GM19463 (cell line): Measurements from ENCODE around the gene POGZ.

ENCODE experiments used
- ATAC-seq: cut with Tn5 transposase; IDR thresholded peaks from one replicate; pipeline ENCODE4 v1.9.1; 2021; ENCODE audit warnings: mild to moderate bottlenecking, moderate library complexity; ENCODE audit not compliant: unreplicated experiment

Gene POGZ, protein sequence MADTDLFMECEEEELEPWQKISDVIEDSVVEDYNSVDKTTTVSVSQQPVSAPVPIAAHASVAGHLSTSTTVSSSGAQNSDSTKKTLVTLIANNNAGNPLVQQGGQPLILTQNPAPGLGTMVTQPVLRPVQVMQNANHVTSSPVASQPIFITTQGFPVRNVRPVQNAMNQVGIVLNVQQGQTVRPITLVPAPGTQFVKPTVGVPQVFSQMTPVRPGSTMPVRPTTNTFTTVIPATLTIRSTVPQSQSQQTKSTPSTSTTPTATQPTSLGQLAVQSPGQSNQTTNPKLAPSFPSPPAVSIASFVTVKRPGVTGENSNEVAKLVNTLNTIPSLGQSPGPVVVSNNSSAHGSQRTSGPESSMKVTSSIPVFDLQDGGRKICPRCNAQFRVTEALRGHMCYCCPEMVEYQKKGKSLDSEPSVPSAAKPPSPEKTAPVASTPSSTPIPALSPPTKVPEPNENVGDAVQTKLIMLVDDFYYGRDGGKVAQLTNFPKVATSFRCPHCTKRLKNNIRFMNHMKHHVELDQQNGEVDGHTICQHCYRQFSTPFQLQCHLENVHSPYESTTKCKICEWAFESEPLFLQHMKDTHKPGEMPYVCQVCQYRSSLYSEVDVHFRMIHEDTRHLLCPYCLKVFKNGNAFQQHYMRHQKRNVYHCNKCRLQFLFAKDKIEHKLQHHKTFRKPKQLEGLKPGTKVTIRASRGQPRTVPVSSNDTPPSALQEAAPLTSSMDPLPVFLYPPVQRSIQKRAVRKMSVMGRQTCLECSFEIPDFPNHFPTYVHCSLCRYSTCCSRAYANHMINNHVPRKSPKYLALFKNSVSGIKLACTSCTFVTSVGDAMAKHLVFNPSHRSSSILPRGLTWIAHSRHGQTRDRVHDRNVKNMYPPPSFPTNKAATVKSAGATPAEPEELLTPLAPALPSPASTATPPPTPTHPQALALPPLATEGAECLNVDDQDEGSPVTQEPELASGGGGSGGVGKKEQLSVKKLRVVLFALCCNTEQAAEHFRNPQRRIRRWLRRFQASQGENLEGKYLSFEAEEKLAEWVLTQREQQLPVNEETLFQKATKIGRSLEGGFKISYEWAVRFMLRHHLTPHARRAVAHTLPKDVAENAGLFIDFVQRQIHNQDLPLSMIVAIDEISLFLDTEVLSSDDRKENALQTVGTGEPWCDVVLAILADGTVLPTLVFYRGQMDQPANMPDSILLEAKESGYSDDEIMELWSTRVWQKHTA (N-terminal part only)

DNA sequence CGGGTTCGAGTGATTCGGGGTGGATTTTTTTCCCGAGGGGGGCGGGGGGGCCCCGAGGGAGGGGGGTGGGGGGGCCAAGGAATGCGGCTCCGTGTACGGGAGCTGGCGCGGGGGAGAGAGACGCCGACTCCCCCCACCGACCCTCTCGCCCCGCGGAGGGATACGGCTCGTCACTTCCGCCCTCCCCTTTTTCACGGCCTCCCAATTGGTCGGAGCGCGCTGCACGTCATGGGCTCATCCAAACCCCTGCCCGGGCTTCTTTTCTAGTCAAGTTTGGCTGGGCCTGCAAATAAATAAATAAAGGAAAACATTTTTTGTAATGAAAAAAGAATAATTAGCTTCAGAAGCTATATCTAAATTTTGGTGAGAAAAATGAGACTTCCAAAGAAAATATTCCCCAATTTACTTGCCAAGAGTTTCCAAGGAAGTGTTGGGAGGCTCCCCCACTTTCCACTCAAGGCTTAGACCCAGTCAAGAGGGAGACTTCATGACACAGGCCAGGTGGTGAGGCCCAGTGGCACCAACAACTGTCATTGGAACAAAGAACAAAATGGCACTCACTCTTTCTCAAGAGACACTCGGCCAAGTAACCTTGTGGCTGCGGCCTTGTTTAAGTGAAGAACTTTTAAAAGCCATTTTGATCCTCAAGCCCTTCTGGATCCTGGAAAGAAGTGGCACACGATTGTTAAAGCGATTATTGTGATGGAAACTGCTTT, at the start of gene POGZ:
Gene POGZ (minus strand): TSS at position 164 of the 716 bp plus-strand sequence. CDS start 17,290 bp downstream, outside the sequence.
- peak; percentile 77 for ATAC-seq

DNA sequence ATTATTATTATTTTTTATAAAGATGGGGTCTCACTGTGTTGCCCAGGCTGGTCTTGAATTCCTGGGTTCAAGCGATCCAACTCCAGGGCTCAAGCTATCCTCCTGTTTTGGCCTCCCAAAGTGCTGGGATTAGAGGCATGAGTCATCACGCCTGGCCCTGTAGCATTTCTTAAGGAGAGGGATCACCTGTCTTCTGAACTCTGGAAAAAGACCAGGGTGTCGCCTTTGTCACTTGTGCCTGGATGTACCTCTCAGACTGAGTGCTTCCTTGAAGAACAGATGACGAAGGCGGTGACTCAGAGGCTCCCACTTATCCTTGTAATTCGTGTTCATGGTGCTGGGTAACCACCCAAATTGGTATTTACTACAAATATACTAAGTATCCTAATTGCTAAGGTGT, 49.5 kb upstream of the POGZ start:
- ATAC-seq: no peak

DNA sequence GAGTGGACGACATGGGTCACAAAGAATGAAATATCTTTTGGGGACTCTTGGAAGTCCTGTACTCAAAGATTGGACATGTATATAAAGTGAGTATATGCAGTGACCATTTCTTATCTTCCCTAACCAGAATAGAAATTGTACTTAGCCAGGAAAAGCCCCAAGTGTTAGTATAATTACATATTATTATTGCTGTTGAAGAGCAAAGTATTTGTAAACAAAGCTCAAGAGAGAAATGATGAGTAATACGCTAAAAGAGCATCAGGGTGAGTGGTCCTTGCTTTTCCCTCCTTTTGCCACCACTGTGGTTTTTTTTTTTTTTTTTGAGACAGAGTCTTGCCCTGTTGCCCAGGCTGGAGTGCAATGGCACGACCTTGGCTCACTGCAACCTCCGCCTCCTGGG, 45.5 kb upstream of the POGZ start:
- no peak for ATAC-seq

DNA sequence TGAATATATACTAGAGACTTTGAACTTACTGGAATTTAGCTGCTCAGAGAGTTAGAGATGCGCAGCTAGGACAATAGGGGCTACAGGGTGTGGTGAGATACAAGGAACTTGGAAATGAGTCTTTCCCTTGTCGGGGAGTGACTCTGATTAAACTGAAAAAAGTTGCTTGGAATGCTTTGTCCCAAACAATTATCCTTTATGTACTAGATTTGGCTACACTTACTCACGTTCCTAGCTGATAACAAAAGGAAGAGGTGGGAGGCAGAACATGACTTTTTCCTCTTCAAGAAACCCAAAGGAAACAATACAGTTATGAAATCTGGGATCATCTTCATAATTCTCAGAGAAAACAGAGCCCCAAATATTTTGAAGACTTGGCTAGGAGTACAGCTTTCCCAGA, 45.0 kb upstream of the POGZ start:
- no peak for ATAC-seq

DNA sequence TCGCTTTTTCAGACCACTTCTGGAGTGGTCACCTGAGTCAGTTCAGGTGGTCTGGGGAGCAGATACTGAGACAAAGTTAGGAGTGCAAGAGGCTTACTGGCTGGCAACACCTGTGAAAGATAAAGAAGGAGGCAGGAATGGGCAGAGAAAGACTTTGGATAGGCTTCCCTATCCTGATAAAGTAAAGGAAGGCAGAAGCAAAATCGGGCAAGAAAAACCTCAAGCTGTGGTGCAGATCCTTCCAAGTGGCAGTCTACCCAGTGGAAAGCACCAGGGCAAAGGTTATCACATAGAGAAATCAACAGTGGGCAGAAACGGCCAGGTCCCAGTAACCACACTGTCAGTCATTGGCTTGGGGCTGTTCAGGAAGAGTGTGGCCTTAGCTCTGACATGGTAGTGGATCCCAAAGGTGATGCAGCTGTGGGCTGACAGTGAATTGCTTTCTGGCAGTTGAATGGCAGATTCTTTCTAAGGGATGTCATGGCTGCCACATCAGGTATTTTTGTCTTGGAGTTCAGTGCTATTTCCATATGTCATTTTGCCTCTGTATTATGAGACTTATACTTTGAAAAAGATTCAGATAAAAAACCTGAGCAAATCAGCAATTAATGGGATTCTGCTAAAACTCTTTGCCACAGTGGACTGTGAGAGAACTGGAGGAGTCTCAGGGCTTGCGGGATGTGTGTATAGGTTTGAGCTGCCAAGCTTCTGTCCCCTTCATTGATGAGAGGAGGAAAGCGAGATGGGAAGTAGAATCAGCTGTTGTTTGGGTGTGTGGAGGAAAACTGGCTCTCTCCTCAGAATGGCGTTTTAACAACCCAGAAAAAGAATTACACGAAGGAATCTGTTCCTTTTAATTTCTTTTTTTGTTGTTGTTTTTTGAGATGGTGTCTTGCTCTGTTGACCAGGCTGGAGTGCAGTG, 43.8 kb upstream of the POGZ start:
- no peak for ATAC-seq

DNA sequence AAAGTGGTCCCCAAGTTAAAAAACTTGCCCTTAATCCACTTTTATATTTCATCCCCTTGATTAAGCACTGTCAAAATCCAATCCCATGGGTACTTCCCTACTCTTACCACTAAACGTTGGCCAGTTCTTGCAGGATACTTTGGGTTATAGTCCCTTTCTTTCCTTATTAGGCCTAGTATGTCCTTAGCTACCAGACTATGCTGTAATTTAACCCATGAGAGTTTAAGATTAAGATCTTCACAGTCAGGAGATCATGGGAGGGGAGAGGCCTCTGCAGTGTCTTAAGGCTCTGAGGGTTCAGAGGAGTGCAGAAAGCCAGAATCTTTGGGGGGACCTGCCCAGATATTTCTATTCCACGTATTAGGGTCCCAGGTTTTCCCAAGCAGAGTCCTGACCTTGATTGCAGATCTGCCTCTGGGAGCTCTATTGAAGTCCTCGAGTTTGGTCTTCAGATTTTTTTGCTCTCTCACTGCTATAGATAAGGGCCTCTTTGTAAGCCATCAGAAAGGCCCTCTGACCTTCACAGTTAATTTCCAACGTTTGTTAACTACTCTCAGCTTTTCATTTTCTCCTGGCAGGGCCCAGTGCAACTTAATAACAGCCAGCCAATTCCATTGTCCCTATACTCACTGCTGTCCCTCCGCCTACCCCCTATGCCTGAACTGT, 42.9 kb upstream of the POGZ start:
- ATAC-seq: no peak

DNA sequence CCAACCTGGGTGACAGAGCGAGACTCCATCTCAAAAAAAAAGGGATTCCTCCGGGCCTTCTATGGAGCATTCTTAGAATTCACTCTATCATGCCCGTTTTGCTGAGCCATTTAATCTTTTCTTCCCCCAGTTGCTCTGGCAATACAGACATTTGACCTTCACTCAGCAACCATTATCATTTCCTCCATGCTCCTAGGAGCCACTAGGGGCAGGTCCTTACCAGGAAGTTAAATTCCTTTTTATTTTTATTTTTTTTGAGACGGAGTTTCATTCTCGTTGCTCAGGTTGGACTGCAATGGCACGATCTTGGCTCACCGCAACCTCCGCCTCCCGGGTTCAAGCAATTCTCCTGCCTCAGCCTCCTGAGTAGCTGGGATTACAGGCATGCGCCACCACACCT, 42.2 kb upstream of the POGZ start:
- ATAC-seq: no peak

DNA sequence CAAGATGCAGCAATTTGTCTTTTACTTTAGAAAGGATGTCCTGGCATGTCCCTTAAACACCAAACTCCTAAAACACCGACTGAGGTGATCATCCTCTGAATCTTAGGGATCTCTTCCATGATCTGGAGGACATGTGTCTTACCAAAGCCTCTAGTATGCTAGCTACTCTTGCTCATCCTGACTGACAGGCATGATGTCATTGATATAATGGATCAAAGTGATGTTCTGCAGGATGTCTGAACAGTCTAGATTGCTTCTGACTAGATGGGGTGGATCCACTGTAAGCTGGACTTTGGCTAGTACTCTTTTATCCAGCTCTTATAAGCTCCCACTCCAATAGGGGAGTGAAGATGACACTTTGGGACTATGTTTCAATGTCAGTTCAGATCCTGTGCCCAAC, 40.6 kb upstream of the POGZ start:
- no peak for ATAC-seq

DNA sequence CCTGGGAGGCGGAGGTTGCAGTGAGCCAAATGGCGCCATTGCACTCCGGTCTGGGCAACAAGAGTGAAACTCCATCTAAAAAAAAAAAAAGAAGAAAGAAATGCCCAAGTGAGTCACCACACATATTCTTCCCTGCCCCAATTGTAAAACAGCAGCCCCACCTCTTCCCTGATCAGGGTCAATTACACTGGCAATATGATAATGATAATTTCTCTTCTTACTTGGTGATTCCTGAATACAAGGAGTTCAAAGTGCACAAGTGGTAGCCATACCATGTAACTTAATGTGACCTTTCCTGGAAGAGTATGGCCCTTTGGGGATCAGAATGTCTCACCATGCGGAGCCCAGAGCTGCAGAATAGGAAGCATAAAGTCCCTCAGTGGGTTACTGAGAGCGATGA, 40.1 kb upstream of the POGZ start:
- no peak for ATAC-seq

DNA sequence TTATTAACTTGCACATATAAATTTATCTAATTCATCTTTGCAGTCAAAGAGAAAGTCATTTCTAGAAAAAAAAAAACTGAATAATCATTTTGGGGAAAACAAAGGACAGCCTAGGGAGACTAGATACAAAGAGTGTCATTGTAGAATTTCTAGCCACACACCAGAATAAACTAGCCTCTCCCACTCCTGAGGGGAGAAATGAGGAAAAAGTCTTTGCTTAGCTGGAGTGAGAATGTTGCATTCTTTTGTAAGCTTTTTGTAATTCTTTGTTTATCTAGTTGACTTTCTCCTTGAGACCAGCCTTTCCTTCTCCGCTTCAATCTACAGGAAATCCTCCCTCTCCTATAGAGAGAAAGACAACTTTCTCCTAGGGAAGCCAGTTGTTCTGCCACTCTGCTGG, 36.0 kb upstream of the POGZ start:
- ATAC-seq: no peak

DNA sequence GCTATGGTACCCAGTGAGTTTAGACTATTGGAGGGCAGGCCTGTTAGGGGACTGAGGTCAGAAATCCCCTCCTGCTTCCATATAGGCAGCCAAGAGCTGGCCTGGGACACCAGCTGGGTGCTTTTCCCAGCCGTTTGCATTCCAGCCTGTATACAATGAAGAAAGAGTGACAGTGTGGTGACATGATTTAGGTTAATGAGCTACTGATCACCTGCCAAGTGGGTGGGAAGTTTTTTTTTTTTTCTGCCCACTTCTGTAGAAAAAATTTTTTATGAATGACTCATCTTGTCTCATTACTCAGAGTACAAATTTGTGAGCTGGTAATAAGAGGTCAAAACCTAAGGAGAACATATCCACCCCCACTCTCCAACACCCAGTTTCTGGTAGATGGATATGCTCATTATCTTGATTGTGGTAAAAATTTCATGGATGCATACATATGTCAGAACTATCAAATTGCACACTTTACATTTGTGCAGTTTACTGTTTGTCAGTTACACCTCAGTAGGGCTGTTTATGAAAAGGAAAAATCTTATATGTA, 35.5 kb upstream of the POGZ start:
- ATAC-seq: peak; percentile 54

DNA sequence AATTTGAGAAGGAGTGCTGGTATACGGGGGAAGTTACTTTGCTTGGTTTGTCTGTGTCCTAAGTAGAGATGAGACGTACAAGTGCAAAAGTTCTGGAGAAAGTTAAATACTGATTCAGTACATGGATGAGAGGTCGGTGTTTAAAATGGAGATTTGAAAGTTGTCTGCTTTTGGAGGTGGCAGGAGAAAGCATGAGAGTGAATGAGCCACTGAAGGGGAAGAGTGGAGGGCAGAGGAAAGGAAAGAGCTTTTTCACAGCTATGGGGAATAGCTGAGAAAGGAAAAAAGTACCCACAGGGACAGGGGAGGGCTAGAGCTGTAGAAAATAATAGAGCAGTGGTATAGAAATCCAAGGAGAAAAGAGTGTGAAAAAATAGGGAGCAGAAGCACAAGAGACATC, 33.7 kb upstream of the POGZ start:
- ATAC-seq: no peak

DNA sequence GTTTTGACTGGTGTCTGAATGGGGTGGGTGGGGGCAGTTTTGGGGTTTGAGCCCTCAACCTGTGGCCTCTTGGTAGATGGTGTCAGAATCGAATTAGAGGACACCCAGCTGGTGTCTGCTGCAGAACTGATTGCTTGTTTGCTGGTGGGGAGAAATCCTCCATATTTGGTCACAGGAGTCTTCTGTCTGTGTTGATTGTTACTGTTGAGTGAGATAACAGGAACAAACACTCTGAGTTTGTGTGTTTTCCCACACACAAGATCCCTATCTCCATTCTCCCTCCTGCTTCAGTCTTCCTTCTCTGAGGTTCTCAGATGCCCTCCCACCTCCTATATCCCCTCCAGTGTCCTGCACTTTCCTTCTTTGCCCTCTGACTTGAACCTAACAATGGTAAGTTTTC, 32.8 kb upstream of the POGZ start:
- no peak for ATAC-seq

DNA sequence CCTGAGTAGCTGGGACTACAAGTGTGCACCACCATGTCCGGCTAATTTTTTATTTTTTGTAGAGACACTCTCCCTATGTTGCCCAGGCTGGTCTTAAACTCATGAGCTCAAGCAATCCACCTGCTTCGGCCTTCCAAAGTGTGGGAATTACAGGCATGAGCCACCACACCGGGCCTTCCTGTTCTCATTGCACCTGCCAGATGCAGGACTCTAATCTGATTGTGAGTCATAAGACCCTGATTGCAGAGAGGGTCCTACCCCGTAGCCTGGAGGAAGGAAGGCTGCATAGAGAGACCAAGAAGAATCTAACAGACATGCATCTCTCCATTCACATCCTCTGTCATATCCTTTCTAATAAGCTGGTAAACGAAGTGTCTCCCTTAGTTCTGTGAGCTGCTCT, 32.3 kb upstream of the POGZ start:
- no peak for ATAC-seq

DNA sequence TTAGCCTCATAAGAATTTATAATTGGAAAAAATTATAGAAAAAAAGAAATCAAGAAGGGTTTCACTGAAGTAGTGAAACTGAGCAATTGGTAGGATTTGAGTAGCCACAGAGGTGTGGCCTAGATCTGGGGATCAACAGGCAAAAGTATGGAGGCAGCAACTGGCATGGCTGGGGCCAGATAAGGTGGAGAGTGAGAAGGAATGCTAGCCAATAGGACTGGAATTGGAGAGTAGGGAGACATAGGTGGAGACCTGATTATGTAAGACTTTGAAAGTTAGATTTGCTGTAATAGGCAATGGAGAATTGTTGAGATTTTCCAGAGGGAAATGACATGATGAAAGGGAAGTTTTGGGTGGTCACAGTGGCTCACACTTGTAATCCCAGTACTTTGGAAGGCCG, 27.3 kb upstream of the POGZ start:
- ATAC-seq: no peak

DNA sequence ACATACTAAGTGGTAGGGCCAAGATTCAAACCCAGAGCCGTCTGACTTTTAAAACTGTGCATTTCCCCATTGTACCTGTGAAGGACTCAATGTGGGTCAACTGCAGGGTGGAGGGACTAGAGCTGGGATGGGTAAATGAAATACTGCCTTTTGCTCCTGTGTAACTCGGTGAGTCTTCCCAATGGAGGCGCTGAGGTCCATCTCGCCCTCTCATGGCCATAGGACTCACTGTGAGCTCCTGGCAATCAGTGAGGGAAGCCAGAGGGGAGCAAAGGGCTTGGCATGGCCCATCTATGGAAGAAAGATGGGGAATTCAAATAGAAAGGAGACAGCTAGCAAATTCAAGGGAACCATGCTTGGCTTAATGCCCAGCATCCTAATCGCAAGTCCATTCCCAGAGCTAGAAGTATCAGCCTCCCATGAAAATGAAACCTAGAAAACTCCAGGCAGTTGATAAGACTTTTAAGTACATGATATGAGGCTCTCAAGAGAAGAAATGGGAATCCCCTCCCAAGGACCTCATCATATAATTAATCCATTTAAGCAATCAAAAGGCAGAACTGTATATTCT, 26.5 kb upstream of the POGZ start:
- ATAC-seq: no peak

DNA sequence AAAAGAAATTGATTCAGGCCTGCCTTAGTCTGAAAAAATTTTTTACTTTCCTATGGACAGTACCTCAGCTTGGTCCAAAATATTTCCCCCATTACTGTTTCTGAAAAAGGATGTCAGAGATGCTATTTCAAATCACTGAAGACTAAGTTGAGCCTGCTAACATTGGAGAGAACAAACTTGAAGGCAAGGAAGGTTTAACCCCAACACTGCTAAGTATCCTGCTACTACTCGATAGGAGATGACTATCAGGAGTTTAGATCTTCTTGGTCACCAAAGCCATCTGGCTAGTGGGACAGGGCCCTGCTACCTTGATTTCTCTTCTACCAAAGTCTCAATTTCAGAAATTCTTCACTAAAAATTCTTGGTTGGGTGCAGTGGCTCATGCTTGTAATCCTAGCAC, 22.7 kb upstream of the POGZ start:
- no peak for ATAC-seq

DNA sequence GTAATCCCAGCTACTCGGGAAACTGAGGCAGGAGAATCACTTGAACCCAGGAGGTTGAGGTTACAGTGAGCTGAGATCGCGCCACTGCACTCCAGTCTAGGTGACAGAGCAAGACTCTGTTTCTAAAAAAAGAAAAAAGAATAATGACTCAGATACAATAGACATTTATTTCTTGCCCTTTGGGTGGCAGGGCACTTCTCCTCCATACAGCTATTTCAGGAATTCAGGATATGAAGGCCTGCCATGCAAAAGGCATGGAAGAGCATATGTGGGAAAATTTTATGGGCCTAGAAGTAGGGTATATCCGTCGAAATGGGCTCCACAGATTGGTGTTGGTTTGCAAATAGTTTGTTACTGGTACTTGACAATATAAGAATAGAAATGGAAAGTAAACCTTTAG, 20.2 kb upstream of the POGZ start:
- ATAC-seq: no peak

DNA sequence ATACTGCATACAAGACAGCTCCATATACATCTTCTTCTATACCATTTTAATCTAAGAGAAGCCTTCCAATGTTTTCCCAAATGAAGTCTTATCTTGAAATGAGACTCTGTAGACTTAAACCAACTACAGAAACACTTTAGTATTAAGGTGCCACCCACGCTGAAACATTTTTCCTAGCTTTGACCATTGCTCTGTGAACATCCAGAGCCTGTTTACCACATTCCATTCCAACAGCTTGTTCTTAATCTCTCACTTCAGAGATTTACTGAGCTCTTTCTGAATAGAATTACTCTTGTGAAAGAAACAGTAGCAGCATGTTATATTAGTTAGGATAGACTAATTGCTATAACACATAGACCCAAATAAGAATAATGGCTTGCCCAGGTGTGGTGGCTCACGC, 19.6 kb upstream of the POGZ start:
- ATAC-seq: no peak
